K562 (cell line): Measurements from ENCODE around the gene CTIF. TPM values are rescaled to one million over a fixed set of nuclear protein-coding genes. Genes with fewer than 3 reads are reported as not detected.

Source experiments
- ATF1 ChIP-seq, 2 experiments: fragments of 450-650 bp in 1 of 2; IDR thresholded peaks; 2 replicates each; pipeline ENCODE4 v1.6.1; 2016; ENCODE audit warnings: missing compliant biosample characterization in 1 of 2, missing genetic modification characterization in 1 of 2
- ESRRB ChIP-seq: fragments of 250-450 bp; sonication (Bioruptor Pico); IDR thresholded peaks from 2 replicates; pipeline ENCODE4 v1.5.0; 2020; ENCODE audit warnings: mild to moderate bottlenecking, moderate library complexity, borderline replicate concordance
- FUS ChIP-seq: fragments of 200-400 bp; formaldehyde crosslinking; optimal IDR thresholded peaks from 2 replicates; pipeline ENCODE3; 2017; ENCODE audit warnings: low read depth, low read length
- HDAC1 ChIP-seq, 2 experiments: fragments of 450-650 bp; IDR thresholded peaks; 2 replicates each; pipeline ENCODE4 v1.6.1; 2016 to 2017; ENCODE audit warnings: inconsistent platforms in 1 of 2, mild to moderate bottlenecking in 1 of 2, moderate library complexity in 1 of 2
- HEY1 ChIP-seq: fragments of 250-450 bp; sonication (Bioruptor Pico); IDR thresholded peaks from 2 replicates; pipeline ENCODE4 v1.5.0; 2020; ENCODE audit warnings: mild to moderate bottlenecking, moderate library complexity, borderline replicate concordance
- KDM4B ChIP-seq, 2 experiments: fragments of 450-650 bp in 1 of 2; sonication (generic) in 1 of 2; IDR thresholded peaks; 2 replicates each; pipeline ENCODE4 v1.6.1; 2016 to 2017; ENCODE audit warnings: borderline replicate concordance in 2 of 2, antibody characterized with exemption in 1 of 2, low read depth in 1 of 2, mild to moderate bottlenecking in 1 of 2
- KHSRP ChIP-seq: fragments of 450-650 bp; IDR thresholded peaks from 2 replicates; pipeline ENCODE4 v1.6.1; 2017
- LARP7 ChIP-seq: fragments of 450-650 bp; IDR thresholded peaks from 2 replicates; pipeline ENCODE4 v1.6.1; 2016
- LCOR ChIP-seq: sonication (generic); formaldehyde crosslinking; IDR thresholded peaks from 2 replicates; pipeline ENCODE4 v1.8.0; 2022; ENCODE audit warnings: mild to moderate bottlenecking, missing genetic modification reagents
- NFXL1 ChIP-seq: fragments of 450-650 bp; formaldehyde crosslinking; IDR thresholded peaks from 2 replicates; pipeline ENCODE4 v1.4.0; 2021; ENCODE audit warnings: mild to moderate bottlenecking
- POLR2A ChIP-seq: fragments of 450-650 bp; conservative IDR thresholded peaks from 2 replicates; pipeline ENCODE4 v1.6.1; 2016
- POLR2G ChIP-seq: fragments of 200-400 bp; formaldehyde crosslinking; IDR thresholded peaks from 2 replicates; pipeline ENCODE4 v1.6.1; 2017; ENCODE audit warnings: low read depth, mild to moderate bottlenecking, antibody characterized with exemption, low read length, moderate library complexity
- RB1 ChIP-seq: fragments of 450-650 bp; IDR thresholded peaks from 2 replicates; pipeline ENCODE4 v1.6.1; 2017; ENCODE audit warnings: low read depth, mild to moderate bottlenecking
- SLC30A9 ChIP-seq: fragments of 250-450 bp; sonication (Bioruptor Pico); IDR thresholded peaks from 2 replicates; pipeline ENCODE4 v1.8.0; 2022; ENCODE audit warnings: mild to moderate bottlenecking, moderate library complexity
- ZC3H11A ChIP-seq: IDR thresholded peaks from 2 replicates; pipeline ENCODE4 v1.6.1; 2012; ENCODE audit warnings: low read depth, low read length, improper control_type of control experiment
- ZFX ChIP-seq: sonication (generic); formaldehyde crosslinking; IDR thresholded peaks from 2 replicates; pipeline ENCODE4 v1.8.0; 2022; ENCODE audit warnings: mild to moderate bottlenecking, missing genetic modification reagents, moderate library complexity
- ZNF124 ChIP-seq: sonication (generic); formaldehyde crosslinking; IDR thresholded peaks from 2 replicates; pipeline ENCODE4 v1.8.1; 2022; ENCODE audit warnings: missing genetic modification reagents
- ZNF589 ChIP-seq: fragments of 200-800 bp; sonication (Bioruptor generic); IDR thresholded peaks from 2 replicates; pipeline ENCODE4 v1.6.1; 2016; ENCODE audit warnings: low read depth, missing genetic modification characterization, missing compliant biosample characterization
- ZNF668 ChIP-seq: fragments of 250-450 bp; sonication (Bioruptor Pico); IDR thresholded peaks from 2 replicates; pipeline ENCODE4 v1.8.0; 2022; ENCODE audit warnings: mild to moderate bottlenecking, inconsistent platforms
- ZNF699 ChIP-seq: fragments of 250-450 bp; sonication (Bioruptor Pico); IDR thresholded peaks from 2 replicates; pipeline ENCODE4 v1.8.0; 2021; ENCODE audit warnings: mild to moderate bottlenecking, moderate library complexity; ENCODE audit not compliant: insufficient replicate concordance
- polyA plus RNA-seq, 8 experiments: library from polyadenylated mRNA; depleted of rRNA in 4 of 8; stranded (reverse) in 5 of 8; unstranded in 3 of 8; fragments of >200 nt; fragmentation: Nextera tagmentation in 2 of 8; fragmentation: Illumina TruSeq in 1 of 8; extraction: Ambion mirVana in 2 of 8; extraction: Trizol in 1 of 8; gene quantifications; 2 replicates each; pipeline versions ENCODE4 v1.2.1 to v1.2.3, GENCODE V29; 2011 to 2014; ENCODE audit warnings: inconsistent platforms in 1 of 8, missing spikeins in 1 of 8
- total RNA-seq, 7 experiments: library from RNA; depleted of rRNA in 6 of 7; stranded (reverse); fragments of >200 nt in 6 of 7; fragmentation: Illumina TruSeq in 2 of 7; extraction: Trizol in 2 of 7; gene quantifications; 2 replicates each; pipeline versions ENCODE4 v1.2.1 to v1.2.3, GENCODE V29; 2011 to 2021; ENCODE audit warnings: low replicate concordance in 1 of 7
- TF ChIP-seq, protein P1 (sequence below): fragments of 200-800 bp; sonication (Bioruptor generic); IDR thresholded peaks from 2 replicates; pipeline ENCODE4 v1.6.1; 2017; ENCODE audit warnings: missing genetic modification characterization, missing compliant biosample characterization
- TF ChIP-seq, protein P2 (sequence below): fragments of 250-450 bp; sonication (Bioruptor Pico); IDR thresholded peaks from 2 replicates; pipeline ENCODE4 v1.8.0; 2022; ENCODE audit warnings: moderate library complexity, mild to moderate bottlenecking, inconsistent platforms
- TF ChIP-seq, protein P3 (sequence below): sonication (generic); formaldehyde crosslinking; IDR thresholded peaks from 2 replicates; pipeline ENCODE4 v1.8.1; 2023; ENCODE audit warnings: mild to moderate bottlenecking, missing genetic modification reagents
- TF ChIP-seq, protein P4 (sequence below): sonication (generic); formaldehyde crosslinking; IDR thresholded peaks from 2 replicates; pipeline ENCODE4 v1.8.0; 2022; ENCODE audit warnings: missing genetic modification reagents, mild to moderate bottlenecking, borderline replicate concordance
- TF ChIP-seq, protein P5 (sequence below): sonication (generic); formaldehyde crosslinking; IDR thresholded peaks from 2 replicates; pipeline ENCODE4 v1.8.0; 2022; ENCODE audit warnings: missing genetic modification reagents, mild to moderate bottlenecking, borderline replicate concordance

Gene CTIF
- total and polyA plus RNA-seq, 9 of the 15 experiments (the other 6 are each of a cell fraction or from before 2014, with no cell fraction given): 0.17 to 11.5 (median 2.2) TPM

DNA sequence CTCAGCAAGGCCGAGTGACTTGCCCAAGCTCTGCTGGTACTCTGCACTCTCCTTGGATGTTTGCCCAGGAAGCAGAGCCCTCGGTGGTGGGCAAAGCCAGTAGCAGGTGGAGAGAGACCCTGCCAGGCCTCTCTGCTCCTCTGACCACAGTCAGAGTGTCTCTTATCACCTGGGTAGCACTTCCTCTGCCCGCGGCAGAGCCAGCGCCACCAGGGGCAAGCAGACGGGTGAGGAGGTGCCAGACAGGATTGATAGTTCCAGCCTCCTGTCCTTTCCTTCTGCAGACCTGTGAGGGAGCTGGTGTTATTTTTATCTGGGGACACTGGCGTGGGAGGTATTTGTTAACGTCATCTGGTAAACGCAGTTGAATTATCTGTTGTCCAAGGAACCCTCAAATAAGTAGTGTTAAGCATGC lies 259.0 kb downstream of the CTIF start (continued):
- TF ChIP-seq, protein P1, sequence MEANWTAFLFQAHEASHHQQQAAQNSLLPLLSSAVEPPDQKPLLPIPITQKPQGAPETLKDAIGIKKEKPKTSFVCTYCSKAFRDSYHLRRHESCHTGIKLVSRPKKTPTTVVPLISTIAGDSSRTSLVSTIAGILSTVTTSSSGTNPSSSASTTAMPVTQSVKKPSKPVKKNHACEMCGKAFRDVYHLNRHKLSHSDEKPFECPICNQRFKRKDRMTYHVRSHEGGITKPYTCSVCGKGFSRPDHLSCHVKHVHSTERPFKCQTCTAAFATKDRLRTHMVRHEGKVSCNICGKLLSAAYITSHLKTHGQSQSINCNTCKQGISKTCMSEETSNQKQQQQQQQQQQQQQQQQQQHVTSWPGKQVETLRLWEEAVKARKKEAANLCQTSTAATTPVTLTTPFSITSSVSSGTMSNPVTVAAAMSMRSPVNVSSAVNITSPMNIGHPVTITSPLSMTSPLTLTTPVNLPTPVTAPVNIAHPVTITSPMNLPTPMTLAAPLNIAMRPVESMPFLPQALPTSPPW (CRISPR knock-in tag): peak; percentile 16; the same call in 1 of the 2 replicates
- TF ChIP-seq SLC30A9 (CRISPR knock-in tag) (no peak), LARP7 (no peak), HDAC1 (IDR thresholded peaks at IDR 0.05) (no peak), KHSRP (no peak), POLR2A (no peak), ZNF124 (CRISPR knock-in tag) (no peak), ZNF699 (CRISPR knock-in tag) (no peak), RB1 (no peak), NFXL1 (CRISPR knock-in tag) (no peak), POLR2G (no peak), ESRRB (CRISPR knock-in tag) (no peak), FUS (no peak), HEY1 (CRISPR knock-in tag) (no peak), KDM4B (IDR thresholded peaks at IDR 0.05; ENCODE audit: borderline replicate concordance in 2 of 2, low read depth in 1 of 2) (no peak), ZNF668 (no peak), ZFX (CRISPR knock-in tag) (no peak), ATF1 (CRISPR knock-in tag; IDR thresholded peaks at IDR 0.05) (no peak), ATF1 (tag; IDR thresholded peaks at IDR 0.05) (peak; percentile 53), ZNF589 (CRISPR knock-in tag) (no peak), LCOR (CRISPR knock-in tag) (no peak), ZC3H11A (no peak)
- TF ChIP-seq, protein P2, sequence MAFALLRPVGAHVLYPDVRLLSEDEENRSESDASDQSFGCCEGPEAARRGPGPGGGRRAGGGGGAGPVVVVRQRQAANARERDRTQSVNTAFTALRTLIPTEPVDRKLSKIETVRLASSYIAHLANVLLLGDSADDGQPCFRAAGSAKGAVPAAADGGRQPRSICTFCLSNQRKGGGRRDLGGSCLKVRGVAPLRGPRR: no peak
- TF ChIP-seq, protein P3, sequence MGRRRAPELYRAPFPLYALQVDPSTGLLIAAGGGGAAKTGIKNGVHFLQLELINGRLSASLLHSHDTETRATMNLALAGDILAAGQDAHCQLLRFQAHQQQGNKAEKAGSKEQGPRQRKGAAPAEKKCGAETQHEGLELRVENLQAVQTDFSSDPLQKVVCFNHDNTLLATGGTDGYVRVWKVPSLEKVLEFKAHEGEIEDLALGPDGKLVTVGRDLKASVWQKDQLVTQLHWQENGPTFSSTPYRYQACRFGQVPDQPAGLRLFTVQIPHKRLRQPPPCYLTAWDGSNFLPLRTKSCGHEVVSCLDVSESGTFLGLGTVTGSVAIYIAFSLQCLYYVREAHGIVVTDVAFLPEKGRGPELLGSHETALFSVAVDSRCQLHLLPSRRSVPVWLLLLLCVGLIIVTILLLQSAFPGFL (CRISPR knock-in tag): no peak
- TF ChIP-seq, protein P4, sequence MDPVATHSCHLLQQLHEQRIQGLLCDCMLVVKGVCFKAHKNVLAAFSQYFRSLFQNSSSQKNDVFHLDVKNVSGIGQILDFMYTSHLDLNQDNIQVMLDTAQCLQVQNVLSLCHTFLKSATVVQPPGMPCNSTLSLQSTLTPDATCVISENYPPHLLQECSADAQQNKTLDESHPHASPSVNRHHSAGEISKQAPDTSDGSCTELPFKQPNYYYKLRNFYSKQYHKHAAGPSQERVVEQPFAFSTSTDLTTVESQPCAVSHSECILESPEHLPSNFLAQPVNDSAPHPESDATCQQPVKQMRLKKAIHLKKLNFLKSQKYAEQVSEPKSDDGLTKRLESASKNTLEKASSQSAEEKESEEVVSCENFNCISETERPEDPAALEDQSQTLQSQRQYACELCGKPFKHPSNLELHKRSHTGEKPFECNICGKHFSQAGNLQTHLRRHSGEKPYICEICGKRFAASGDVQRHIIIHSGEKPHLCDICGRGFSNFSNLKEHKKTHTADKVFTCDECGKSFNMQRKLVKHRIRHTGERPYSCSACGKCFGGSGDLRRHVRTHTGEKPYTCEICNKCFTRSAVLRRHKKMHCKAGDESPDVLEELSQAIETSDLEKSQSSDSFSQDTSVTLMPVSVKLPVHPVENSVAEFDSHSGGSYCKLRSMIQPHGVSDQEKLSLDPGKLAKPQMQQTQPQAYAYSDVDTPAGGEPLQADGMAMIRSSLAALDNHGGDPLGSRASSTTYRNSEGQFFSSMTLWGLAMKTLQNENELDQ: no peak
- TF ChIP-seq, protein P5, sequence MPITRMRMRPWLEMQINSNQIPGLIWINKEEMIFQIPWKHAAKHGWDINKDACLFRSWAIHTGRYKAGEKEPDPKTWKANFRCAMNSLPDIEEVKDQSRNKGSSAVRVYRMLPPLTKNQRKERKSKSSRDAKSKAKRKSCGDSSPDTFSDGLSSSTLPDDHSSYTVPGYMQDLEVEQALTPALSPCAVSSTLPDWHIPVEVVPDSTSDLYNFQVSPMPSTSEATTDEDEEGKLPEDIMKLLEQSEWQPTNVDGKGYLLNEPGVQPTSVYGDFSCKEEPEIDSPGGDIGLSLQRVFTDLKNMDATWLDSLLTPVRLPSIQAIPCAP: no peak
